ENCODE measurements around the gene LIMA1. TPM values are rescaled to one million over a fixed set of nuclear protein-coding genes. Genes with fewer than 3 reads are reported as not detected.

LIMA1 gene
- total RNA-seq, 4 donors from 2014 or later, result 7.4 to 24.5 (median 8.8) TPM

- no peak for DNase-seq
- intact Hi-C loops (cut with DNase I; ENCODE audit: low total_unique reads) (no loop called here), in situ Hi-C loops (cut with MboI; ENCODE audit: low sequenced_read_pairs in 4 of 4) (loop anchor here in 1 of 4 donors (10.0 kb wide), 1 partner anchor 70 kb away; no protein-coding TSS in a partner anchor)
- H3K4me3 ChIP-seq, result no peak overlapping the region
- no peak overlapping the region for H3K27ac ChIP-seq
- peaks cover 29 to 33% of the 10 kb centered on the region in 2 donors for H3K4me1 ChIP-seq
- TF ChIP-seq CTCF (IDR thresholded peaks at IDR 0.05 in 4 of 5, conservative IDR thresholded peaks at IDR 0.05 in 1 of 5), result no peak
- no peak for TF ChIP-seq POLR2A (IDR thresholded peaks at IDR 0.05)
- no peaks in the 10 kb centered on the region for H3K9me3 ChIP-seq
- no peaks in the 10 kb centered on the region for H3K27me3 ChIP-seq
- ATAC-seq, result no peak
- H3K36me3 ChIP-seq, result no peaks in the 10 kb centered on the region
Measured at GRCh38 chr12:50285253-50285652, 1.9 kb upstream of the LIMA1 start.

- Histone ChIP-seq H3K4me1 (peaks cover 31 to 33% of the 10 kb centered on the region in 2 donors), H3K9me3 (no peaks in the 10 kb centered on the region), H3K27me3 (no peaks in the 10 kb centered on the region), H3K36me3 (no peaks in the 10 kb centered on the region), H3K4me3 (peak overlapping the region; percentile 79 to 95 (median 87)), H3K27ac (peak overlapping the region; percentile 80 to 94 (median 88))
- in situ Hi-C loops (cut with MboI; ENCODE audit: low sequenced_read_pairs in 4 of 4), result loop anchor here in 1 of 4 donors (10.0 kb wide), 1 partner anchor 68 kb away; no protein-coding TSS in a partner anchor
- intact Hi-C loops (cut with DNase I; ENCODE audit: low total_unique reads), result loop anchor here (1.0 to 5.0 kb wide), 2 partner anchors 60 to 120 kb away; partner anchors contain the start of gene LARP4
- TF ChIP-seq CTCF (IDR thresholded peaks at IDR 0.05 in 4 of 5, conservative IDR thresholded peaks at IDR 0.05 in 1 of 5) (no peak), POLR2A (IDR thresholded peaks at IDR 0.05) (no peak)
- peak; percentile 34 to 50 for ATAC-seq
- peak in 1 of 2 donors; percentile 26 for DNase-seq
Measured at GRCh38 chr12:50282721-50283228, 545 bp downstream of the LIMA1 start.

GRCh38 chr12:50279501-50279900 lies 3.8 kb downstream of the LIMA1 start:
- Histone ChIP-seq H3K4me1 (peaks cover 24 to 43% of the 10 kb centered on the region in 2 donors), H3K4me3 (no peak overlapping the region), H3K27ac (no peak overlapping the region), H3K27me3 (no peaks in the 10 kb centered on the region), H3K9me3 (no peaks in the 10 kb centered on the region), H3K36me3 (no peaks in the 10 kb centered on the region)
- DNase-seq (no peak), ATAC-seq (no peak)
- no peak for TF ChIP-seq CTCF (IDR thresholded peaks at IDR 0.05 in 4 of 5, conservative IDR thresholded peaks at IDR 0.05 in 1 of 5)
- TF ChIP-seq POLR2A (IDR thresholded peaks at IDR 0.05), result no peak
- in situ Hi-C loops (cut with MboI; ENCODE audit: low sequenced_read_pairs in 4 of 4), result no loop called here
- intact Hi-C loops (cut with DNase I; ENCODE audit: low total_unique reads), result no loop called here

GRCh38 chr12:50276912-50277671 lies 6.2 kb downstream of the LIMA1 start:
- no peaks in the 10 kb centered on the region for H3K36me3 ChIP-seq
- no peak for DNase-seq
- no peaks in the 10 kb centered on the region for H3K9me3 ChIP-seq
- intact Hi-C loops (cut with DNase I; ENCODE audit: low total_unique reads), result no loop called here
- no peak overlapping the region for H3K4me3 ChIP-seq
- H3K27me3 ChIP-seq, result no peaks in the 10 kb centered on the region
- H3K4me1 ChIP-seq, result peaks cover 16 to 41% of the 10 kb centered on the region in 2 donors
- ATAC-seq, result no peak
- TF ChIP-seq POLR2A (IDR thresholded peaks at IDR 0.05) (no peak), CTCF (IDR thresholded peaks at IDR 0.05 in 4 of 5, conservative IDR thresholded peaks at IDR 0.05 in 1 of 5) (no peak)
- in situ Hi-C loops (cut with MboI; ENCODE audit: low sequenced_read_pairs in 4 of 4), result no loop called here
- peak overlapping the region; percentile 36 to 63 (median 54) for H3K27ac ChIP-seq

All from gastrocnemius medialis (tissue), 4 donors.